Activated CD4-positive, CD25-positive, alpha-beta regulatory T cell treated with anti-CD3 and anti-CD28 coated beads, Interleukin-2, amount 50 U/mL, for 16 hours (primary cell): ENCODE measurements around the gene CASR.

Source experiments
- DNase-seq: peaks from one replicate; pipeline ENCODE4 v3.0.0-alpha.2; 2020; ENCODE audit warnings: low read depth, low spot score

The CASR gene

GRCh38 chr3:122299872-122300460, 116.5 kb downstream of the CASR start:
- no peak for DNase-seq

DNA sequence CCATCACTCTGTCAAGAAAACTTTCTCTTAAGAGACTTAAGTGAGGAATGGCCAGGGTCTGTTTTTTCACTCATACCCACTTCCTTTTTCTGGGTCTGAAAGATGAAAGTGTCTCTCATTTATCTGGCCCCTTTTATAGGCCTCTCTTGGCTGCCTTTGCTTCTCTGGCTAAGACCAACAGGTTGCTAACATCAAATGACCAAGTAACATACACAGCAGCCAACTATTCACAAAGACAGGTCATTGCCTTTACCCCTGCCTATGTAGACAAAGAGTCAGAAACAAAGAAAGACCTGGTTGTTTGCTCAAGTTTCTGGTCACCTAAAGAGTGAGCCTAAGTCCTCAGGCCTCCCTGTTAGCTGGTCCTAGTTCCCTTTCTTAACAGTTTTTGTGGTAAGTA, 117.6 kb downstream of the CASR start:
- DNase-seq, result no peak

DNA sequence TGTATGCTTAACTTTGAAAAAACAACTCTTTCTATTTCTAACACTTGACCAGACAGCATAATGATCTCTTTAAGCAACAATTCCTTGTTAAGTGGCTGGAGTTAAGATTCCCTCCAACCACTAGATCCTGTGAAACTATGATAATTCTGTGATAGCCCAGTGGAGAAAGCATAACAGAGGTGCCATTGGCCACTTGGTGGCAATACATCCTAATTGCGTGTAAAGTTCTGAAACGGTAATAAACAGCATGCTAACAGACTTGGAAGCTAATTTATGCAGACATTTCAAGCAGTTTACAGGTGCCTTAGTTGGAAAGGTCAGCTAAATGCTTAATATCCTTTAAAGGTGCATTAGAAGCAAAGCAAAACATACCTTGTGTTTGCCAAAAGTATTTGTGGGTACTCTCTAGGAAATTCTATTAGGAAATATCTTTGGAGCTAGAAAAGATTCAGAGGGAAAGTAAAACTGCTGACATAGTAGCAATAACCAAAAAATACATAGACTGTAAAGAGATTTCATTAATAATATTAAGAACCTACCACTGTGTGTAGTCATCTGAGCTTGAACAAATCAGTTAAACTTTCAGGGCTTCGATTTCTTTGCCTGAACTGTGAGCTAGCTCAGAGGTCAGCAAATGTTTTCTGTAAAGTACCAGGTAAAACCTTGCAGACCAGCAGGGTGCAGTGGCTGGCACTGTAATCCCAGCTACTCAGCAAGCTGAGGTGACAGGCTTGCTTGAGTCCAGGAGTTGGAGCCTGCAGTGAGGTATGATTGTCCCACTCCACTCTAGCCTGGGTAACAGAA, 122.6 kb downstream of the CASR start:
- DNase-seq, result no peak

GRCh38 chr3:122306622-122306953, 123.1 kb downstream of the CASR start:
- no peak for DNase-seq

- DNase-seq, result no peak
Measured at GRCh38 chr3:122307094-122307687, 123.7 kb downstream of the CASR start.

DNA sequence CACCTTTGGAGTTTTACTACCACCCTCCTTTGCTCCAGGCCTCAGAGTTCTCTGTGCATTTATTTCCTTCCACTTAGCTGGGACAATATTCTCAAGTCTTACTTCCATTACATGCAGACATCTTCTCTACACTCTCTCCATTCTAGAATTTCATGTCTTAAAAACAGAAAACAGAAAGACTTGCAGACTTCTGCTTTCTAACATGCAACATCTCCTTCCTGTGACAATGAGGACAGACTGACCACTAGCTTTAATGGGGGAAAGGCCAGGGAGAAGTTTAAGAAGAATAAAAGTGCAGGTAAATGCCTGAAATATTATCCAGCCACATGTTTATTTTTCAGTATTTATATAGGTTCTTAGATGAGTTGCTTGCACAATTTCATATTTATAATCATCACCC, 124.5 kb downstream of the CASR start:
- no peak for DNase-seq

DNA sequence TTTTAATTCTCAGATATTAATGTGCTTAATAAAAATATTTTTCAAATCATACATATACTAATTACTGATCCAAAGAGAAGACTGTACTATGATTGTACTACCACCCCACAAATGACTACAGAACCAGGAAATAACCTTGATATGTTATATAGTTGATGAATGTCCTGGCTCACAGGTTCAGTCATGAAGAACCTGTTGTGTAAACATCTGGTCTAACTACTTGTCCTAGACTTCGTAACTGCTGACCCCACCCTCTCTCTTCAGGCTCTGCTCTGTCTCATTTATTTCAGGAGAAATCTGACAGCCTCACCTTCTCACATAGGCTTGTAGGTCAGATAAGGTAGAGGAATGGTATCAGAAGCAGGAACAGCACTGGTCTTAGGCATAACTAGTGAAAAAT, 126.9 kb downstream of the CASR start:
- no peak for DNase-seq

DNA sequence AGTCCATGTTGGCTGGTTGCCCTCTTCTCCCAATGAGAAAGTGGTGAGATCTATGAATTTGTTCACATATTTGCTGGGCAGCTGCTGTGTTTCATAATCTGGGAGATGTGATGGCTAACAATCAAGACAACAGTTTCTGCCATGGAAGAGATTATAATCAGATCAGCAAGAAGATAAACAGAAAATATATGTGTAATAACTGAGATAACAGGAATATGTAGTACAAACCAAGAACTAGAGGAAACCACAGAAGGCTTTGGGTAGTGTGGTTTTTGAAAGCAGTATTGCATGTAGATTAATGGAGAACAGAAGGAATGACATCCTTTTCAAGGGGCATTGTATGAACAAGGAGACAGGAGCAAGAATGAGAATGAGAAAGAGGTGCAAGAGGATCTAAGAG, 129.4 kb downstream of the CASR start:
- DNase-seq, result no peak

DNA sequence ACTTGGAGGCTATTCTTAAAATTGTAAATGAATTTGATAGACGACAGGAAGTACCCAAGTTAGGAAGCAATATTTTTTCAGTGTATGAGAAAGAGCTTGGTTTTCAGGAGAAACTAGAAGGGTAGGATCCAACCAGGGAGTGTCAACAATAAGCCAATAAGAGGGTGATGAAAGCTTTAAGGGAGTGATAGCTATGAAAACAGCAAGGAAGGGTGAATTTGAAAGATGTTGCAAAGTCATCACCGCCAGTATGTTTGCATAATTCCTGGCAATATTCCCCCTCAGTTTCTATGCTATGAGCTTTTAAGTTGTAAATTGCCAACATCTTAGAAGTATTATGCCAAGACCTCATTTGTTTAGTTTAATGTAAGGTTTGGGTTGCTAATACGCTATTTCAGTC, 129.8 kb downstream of the CASR start:
- DNase-seq, result no peak

DNA sequence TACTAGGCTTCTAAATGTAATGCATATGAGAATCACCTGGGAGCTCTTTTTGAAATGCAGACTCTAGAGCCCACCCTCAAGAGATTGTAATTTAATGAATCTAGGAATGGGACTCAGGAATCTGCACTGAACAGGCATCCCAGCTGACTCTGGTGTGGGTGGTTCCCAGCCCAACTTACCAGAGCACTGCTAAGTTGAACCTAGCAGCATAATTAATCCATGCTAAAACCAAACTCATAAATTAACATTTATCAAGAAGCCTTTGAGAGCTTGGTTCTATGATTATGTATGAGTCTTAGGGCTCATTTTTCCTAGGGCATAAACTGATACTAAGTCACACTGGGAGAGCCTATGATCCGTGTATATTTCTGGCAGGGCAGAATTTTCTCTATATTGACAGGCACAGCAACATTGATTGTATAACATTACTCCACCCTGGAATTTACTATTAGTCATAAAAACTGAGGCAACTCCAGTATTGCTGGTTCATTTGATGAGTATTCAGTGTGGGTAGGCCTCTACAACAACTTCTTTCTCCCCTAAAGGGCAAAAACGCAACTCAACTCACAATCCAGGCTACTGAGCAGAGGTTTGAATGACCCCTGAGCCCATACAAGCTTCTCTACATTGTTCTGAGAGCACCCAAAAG, 130.9 kb downstream of the CASR start:
- DNase-seq, result no peak

DNA sequence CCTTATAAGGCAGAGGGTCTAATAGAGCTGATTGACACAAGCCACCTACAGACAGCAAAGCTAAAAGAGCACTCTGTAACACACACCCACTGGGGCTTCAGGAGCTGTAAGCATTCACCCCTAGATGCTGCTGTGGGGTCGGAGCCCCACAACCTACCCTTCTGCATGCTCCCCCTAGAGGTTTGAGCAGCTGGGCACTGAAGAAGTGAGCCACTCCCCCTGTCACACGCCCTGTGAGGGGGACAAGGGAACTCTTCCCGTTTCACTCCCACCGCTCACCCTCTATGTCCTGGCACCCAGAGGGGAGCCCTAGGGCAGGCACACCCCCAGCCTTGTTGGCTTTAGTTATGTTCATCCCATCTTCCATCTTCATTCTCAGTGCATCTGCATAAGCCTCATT, 132.2 kb downstream of the CASR start:
- no peak for DNase-seq

- DNase-seq, result no peak
Measured at GRCh38 chr3:122316368-122316767, 132.9 kb downstream of the CASR start.

- no peak for DNase-seq
Measured at GRCh38 chr3:122318620-122319019, 135.2 kb downstream of the CASR start.

- DNase-seq, result no peak
Measured at GRCh38 chr3:122322095-122323075, 138.9 kb downstream of the CASR start.

DNA sequence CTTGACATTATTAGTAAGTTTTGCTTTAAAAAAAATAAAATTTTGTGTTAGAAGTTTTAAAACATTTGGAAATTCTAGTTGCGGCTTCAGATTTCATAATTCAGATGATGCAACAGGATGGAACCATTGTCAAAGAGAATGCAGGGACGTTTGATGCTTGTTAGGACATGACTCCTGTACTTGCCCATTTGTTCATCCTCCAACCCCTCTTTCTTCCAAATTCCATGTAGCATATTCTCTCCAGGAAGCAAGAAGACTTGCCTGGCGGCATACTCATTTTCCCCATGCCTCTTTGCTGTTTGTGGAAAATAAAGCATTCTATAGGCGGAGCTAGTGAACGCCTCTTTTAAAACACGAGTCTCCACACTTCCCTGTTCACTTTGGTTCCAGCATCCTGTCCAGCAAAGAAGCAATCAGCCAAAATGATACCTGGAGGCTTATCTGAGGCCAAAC, 141.4 kb downstream of the CASR start, which contains the start of gene CSTA:
CSTA (plus strand) TSS at position 378 of the 453 bp plus-strand sequence; CDS start at position 423, 45 bp downstream.
- DNase-seq, result no peak

DNA sequence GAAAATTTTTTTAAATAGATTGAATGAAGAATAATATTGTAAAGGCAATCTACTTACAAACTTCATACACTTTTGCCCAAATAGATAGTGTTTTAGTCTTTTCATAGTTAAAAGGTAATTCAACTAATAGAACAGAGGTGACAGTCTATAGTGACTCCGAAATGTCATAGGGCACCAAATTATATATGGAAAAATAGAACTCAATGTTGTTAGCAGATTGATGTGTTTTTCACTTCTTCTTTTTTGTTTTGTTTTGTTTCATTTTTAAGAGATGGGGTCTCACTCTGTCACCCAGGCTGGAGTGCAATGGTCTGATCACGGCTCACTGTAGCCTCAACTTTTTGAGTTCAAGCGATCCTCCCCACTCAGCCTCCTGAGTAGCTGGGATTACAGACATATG, 142.3 kb downstream of the CASR start:
- no peak for DNase-seq

- DNase-seq, result no peak
Measured at GRCh38 chr3:122331886-122332285, 148.4 kb downstream of the CASR start.

GRCh38 chr3:122332551-122332950, 149.1 kb downstream of the CASR start:
- no peak for DNase-seq
